Urothelium cell line (cell line): Measurements from ENCODE around the gene COX19.
A peak's percentile ranks its signal among the peaks of the same experiment; 100 is the strongest.

Source experiments
- DNase-seq: peaks from one replicate; pipeline ENCODE4 v3.0.0; 2011; ENCODE audit warnings: low spot score, mixed read lengths
- FAIRE-seq: peaks from 2 replicates; lab custom pipeline; 2011; peaks lifted over from hg19 to GRCh38; lab: Jason Lieb, UNC

COX19 gene, protein sequence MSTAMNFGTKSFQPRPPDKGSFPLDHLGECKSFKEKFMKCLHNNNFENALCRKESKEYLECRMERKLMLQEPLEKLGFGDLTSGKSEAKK

DNA sequence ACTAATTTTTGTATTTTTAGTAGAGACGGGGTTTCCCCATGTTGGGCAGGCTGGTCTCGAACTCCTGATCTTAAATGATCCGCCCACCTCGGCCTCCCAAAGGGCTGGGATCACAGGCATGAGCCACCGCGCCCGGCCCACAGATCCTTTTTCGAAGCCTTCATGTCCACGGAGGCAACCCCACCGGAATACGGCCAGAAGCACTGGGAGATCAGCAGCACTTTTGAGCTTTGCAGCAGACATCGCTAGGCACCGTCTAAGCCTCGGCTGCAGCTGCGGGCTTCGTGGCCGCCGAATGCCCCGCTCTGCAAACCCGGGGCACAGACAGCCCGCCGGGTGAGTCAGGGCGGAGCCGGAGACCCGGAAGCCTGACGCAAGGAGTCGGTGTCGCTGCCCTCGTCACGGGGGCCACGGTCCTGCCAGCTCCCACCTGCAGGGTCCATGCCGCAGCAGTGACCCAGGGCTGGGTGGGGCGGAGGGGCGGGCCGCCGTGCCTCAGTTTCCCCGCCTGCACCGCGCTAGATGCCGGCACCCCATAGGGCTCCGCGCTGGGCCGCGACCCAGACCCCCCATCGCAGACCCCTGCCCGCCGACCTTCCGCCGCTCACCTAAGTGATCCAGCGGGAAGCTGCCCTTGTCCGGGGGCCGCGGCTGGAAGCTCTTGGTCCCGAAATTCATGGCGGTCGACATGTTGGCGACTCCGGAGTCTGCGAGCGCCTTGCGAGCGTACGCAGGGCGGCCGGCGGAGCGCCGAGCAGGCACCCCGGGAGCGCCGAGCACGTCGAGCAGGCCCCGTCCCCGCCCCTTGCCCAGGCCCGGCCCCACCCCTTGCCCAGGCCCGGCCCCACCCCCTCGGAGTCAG, at the start of gene COX19:
Gene COX19 (minus strand): TSS at position 730 of the 862 bp plus-strand sequence. CDS start 40 bp downstream, at position 690.
- FAIRE-seq (no peak), DNase-seq (peak; percentile 98)

DNA sequence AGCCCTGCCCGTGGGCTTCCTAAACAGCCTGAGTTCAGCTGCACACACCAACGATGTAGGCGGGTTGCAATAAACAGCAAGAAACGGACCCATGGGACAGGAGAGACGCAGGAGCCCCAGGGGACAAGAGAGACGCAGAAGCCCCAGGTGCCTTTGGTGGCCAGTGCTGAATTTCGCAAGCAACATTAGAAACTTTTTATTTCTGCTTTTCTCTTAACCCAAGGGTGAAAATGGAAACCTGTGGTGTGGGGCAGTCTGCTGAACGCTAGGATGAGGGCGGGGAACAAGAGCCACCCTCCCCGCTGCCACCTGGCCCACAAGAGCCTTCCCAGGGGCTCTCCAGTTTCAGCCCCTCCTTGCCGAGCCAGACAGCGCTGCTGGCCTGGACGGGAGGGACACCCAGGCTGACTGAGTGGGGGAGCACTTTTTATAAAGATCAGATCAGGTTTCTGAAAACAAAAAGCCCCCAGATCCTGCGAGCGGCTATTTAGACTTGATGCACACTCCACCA, 49.0 kb upstream of the COX19 start:
- DNase-seq (no peak), FAIRE-seq (no peak)

DNA sequence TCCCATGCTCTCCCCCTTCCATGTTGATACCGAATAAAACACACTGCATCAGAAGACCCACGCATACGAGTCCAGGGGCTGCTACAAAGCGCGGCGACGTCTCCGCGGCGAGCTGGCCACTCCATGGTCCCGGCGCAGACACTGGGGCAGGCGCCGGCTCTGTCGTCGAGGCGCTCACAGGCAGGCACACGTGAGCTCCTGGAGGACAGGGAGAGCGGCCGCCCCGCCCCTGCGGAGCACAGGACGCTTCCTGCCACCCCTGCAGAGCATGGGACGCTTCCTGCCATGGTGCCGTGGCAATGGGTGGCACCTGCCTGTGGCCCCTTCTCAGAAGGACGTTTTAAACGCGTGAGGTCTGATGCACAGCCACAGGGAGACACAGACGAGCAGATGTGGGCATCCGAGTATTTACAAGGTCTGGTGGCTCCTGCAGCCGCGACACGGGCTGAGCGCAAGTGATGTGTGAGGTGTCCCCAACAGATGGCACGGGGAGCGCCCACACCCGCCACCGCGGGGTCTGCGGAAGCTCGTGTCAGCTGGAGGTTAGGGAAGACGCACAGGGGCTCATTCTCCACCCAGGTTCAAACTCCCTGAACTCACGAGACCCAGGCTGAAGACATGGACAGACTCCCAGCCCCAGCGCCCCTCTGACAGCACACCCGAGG, 47.6 kb upstream of the COX19 start:
- DNase-seq (no peak), FAIRE-seq (peak; percentile 93)

DNA sequence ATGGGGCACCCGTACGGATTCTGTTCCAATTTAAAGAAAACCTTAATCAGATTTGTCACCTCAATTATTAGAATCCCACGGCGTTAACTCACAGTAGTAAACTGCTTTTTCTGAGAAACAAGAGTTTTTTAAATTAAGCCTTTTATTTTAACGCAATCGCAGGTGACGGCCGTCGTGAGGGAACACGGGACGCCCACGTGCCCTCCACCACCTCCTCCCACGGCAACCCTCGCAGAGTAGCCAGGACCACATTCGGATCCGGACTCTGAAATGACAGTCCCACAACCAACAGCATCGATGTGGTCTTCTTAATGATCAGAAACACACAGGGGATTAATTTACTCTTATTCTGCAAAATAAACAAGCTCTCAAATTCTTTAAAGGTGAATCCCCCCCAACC, 47.0 kb upstream of the COX19 start:
- FAIRE-seq (peak; percentile 30), DNase-seq (no peak)

DNA sequence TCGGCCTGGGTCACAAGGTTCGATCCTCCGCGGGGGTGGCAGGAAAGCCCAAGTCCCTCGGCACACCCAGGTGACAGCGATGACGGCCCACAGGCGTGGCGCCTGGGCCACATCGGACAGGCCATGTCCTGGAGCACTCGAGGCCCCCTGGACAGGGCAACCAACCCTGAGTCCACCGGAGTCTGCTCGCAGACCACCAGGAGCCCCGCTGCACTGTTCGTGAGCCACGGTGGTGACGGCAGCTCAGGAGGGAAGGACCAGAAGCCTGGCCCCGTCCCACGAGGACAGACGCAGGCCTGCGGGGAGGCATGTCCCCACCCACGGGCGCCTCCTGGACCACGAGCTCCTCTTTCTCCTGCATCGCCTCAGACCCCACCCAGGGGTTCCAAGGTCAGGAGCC, 46.6 kb upstream of the COX19 start:
- peak; percentile 90 for FAIRE-seq

DNA sequence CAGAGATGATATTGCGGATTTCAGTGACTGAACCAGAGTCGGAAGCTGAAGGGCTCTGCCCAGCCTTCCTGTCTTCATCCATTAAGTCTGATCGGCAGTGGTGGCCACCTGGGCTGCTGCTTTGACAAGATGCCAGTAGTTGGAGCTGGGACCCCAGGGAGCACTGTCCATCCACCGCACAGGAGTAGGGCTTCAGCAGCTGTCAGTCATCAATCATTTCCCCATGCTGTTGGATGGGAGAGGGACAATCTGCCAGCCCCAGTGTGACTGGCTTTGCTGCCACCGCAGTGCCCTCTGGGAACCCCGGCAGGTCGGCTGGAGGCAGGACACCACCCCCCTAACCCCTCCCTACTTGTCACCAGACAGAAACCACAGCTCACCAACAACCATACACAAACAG, 46.0 kb upstream of the COX19 start:
- peak; percentile 95 for FAIRE-seq
- no peak for DNase-seq

More for the DNA sequence above, 46.6 kb upstream of the COX19 start:
- DNase-seq: no peak

DNA sequence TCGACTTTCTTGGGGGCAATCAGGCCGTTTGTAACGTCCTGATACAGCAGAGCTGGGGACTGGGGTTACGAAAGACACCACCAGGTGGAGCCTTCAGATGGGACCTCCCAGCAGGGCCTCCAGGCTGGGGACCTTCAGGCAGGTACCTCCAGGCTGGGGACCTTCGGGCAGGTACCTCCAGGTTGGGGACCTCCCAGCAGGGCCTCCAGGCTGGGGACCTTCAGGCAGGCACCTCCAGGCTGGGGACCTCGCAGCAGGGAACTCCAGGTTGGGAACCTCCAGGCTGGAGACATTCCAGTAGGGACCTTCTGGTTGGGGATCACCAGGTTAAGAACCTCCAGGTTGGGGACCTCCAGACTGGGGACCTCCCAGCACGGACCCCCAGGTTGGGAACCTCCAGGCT, 45.5 kb upstream of the COX19 start:
- DNase-seq: no peak
- no peak for FAIRE-seq

DNA sequence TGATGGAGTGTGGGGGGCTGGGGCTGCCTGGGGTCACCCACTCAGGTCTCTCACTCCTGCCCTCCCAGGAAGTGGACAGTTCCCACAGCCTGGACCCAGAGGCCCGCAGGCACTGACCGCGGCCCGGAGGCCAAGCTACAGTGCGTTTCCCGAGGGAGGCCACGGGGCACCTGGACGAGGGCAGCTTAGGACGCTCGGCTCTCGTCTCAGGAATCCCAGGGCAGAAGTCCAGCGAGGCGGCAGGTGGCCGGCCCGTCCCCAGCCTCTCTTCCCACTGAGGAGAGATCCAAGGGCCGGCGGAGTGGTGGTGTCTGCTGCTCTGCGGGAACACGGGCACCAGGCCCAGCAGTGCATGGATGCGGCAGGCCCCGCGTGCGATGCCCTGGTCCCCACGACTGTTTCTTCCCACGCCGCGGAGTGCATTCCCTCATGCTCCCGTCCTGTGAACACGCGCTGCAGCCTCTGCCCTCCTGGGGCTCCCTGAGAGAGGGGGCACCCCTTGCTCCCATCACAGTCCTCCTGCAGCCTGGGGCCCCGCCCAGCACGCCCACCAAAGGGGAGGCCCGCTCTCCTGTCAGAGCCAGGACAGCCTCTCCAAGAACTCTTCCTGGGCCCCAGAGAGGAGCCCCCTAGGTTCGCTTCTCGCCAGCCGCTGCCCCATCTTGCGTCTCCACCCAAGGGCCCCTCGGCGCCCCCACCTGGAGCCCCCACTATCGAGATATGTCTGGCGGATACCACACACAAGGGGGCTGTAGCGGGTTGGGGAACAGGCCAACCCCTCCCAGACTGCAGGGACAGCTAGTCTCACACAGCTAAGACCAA, 44.7 kb upstream of the COX19 start:
- DNase-seq (no peak), FAIRE-seq (peak; percentile 76)

DNA sequence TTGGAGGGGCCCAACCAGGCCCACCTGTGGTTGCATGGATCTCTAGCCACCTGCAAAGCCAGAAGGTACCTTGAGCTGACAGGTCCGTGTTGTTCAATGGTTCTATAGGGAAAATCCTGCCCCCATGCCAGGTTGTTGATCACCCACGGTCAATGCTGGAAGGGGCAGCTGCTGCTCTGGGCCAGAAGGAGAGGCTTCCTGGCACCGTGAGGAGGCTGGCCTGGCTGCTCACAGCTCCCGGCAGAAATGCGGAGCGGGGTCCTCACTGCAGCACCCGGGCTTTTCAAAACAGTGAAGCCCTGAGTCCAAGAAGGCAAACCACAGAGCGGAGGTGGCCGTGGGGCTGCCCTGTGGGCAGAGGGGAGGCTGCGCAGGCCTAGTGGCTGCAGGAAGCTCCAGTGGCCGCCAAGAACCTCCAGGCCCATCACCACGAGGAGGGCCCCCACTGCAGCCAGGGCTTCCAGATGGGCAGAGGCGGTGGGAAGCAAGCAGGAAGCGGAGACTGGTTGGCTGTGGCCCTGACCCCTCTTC, 44.0 kb upstream of the COX19 start:
- DNase-seq (no peak), FAIRE-seq (no peak)

DNA sequence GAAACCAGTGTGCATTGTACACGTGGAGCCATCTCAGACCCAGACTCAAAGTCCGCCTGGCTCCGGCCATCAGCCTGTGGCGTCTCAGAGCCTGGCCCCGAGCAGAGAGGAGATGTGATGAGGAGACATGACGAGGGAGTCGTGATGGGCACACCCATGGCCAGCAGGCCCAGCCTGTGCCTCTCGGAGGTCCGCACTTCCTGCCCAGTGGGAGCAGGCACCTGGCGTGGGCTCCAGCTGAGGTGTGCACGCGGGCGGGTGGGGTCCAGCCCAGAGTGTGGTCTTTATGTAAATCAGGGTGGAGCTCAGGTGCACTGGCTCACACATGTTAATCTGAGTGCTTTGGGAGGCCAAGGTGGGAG, 43.0 kb upstream of the COX19 start:
- DNase-seq (no peak), FAIRE-seq (peak; percentile 72)

DNA sequence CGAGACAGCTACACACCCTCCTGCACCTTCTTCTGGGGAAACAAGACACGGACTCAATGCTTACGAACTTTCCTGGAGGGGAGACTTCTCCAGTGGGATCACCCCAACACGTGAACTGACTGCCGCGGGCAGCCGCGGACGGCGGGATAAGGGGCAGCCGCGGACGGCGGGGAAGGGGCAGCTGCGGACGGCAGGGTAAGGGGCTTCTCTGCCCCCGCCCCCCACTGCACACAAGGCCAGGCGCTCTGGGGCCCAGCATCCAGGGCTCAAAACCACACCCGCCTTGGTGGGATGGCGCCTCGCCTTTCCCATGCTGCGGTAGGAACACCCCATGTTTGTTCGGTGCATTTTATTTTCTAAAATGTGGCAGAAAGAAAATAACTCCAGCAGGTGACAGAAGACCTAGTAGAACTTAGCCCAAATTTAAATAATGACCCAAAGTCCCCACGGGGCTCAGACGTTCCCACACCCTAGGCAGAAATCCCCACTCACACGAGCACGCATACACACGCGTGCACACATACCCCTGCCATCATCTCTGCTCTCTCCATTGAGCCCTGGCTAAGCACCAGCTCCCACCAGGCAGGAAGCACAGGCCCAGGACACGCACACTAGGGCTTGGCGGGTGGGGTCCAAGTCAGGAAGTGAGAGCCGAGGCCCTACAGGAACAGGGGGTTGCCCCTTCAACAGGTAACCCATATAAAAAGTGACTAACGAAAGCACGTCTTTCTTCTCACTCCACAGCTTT, 42.4 kb upstream of the COX19 start:
- FAIRE-seq (peak; percentile 87), DNase-seq (no peak)

DNA sequence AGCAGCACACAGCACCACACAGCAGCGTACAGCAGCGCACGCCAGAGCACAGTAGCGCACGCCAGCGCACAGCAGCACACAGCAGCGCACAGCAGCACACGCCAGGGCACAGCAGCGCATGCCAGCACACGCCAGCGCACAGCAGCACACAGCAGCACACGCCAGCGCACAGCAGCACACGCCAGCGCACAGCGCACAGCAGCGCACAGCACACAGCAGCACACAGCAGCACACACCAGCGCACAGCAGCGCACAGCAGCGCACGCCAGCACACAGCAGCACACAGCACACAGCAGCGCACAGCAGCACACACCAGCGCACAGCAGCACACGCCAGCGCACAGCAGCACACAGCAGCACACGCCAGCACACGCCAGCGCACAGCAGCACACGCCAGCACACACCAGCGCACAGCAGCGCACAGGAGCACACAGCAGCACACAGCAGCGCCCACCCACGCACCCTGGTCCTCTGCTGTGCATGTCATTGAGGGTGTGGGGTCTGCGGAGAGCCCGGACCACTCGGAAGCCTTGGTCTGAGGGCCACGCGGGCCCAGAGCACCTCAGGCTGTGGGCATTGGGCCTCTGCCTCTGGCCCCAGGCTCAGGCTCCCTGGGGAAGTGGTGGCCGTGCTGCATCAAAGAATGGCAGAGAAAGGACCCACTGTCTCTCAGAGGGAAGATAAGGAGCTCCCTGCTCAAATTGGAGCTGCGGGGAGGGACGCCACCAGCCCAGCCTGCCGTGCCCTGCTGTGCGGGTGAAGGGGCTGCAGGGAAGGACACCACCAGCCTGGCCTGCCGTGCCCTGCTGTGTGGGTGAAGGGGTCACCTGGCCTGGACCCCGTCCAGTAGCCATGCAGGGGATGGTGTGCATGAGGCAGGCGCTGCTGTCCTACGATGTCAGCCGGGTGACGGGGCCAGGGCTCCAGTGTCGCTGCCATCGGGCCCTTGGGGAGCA, 41.5 kb upstream of the COX19 start:
- FAIRE-seq (peak; percentile 99), DNase-seq (no peak)

DNA sequence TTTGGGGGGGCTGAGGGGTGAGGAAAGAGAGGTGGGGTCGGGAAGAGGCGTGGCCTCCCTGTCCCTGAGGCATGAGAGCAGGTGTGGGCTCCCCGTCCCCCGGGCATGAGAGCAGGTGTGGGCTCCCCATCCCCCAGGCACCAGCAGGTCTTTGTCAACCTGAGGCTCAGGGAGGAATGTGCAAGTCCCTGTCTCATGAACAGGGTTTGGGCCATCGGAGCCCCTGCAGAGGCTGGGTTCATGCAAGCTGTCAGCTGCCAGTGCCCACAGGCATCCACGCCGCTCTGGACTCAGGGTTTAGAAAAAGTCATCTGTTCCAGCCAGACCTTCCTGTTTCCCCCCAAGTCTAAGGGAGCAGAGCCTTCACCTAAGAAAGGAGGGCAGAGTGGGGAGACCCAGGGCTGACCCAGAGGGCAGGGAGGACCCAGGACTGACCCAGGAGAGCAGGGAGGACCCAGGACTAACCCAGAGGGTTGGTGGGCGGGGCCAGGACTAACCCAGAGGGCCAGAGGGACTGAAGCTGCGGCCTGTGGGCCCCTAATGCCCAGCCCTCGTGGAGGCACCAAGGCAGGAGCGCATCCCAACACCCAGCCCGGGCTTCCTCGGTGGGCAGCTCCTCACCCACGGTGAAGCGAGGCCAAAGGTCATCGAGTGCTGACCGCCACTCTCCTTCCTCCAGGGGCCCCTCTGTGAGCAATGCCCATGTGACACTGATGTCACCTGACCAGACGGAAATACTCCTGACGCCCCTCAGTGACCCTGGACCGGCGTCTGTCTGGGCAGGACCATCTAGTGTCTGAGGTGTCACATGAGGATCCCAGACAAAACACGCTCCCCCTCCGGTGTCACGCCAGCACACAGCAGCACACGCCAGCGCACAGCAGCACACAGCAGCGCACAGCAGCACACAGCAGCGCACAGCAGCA, 40.1 kb upstream of the COX19 start:
- no peak for DNase-seq
- no peak for FAIRE-seq

DNA sequence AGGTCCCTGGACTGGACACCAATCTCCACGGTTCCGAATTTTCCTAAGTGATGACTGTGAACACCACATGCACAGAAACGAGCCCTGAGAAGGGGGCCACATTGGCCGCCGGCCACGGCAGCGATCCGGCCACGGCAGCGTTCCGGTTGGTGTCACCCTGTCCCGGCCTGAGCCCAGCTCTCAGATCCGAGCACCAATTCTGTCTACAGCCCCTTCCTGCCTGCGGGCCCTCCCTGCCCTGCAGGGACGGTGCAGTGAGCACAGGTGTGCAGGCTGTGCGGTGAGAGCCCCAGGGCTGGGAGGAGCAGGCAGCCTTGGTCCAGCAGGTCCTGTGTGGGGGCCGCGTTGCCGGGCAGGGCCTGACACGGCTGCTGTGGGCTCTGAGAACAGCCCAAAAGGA, 39.3 kb upstream of the COX19 start:
- FAIRE-seq: no peak
- no peak for DNase-seq

DNA sequence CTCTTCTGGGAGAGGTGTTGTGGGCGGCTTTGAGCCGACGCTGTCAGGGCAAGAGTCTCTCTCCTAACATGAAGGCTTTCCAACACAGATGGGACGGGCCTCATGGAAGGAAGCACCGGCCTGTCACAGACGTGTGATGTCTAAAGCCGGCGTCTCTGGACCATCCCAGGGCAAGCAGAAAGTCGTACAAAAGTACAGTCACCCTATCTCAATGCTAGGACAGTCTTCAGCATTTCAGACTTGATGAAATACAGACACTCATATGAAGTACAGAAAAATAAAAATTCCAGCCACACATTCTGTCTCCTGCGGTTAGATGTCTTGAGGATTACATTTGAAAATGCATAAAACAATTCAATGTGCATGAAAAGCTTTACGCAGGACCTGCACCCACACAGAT, 38.2 kb upstream of the COX19 start:
- DNase-seq (no peak), FAIRE-seq (peak; percentile 32)

DNA sequence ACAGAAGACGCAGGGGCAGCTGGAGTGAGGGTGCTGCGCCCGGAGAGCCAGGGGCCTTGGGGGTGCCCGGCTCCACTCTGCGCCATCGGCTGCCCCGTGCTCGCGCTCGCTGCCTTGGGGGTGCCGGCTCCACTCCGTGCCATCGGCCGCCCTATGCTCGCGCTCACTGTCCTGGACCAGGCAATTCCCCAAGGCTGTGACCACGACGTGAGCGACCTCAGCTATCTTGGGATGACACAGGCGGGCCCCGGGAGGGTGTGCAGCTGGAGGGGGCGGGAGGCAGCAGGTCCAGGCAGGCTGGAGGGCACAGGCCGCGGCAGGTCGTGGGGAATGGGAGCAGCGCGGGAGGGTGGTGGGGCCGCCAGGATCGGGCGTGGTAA, 37.4 kb upstream of the COX19 start:
- DNase-seq (no peak), FAIRE-seq (peak; percentile 94)

DNA sequence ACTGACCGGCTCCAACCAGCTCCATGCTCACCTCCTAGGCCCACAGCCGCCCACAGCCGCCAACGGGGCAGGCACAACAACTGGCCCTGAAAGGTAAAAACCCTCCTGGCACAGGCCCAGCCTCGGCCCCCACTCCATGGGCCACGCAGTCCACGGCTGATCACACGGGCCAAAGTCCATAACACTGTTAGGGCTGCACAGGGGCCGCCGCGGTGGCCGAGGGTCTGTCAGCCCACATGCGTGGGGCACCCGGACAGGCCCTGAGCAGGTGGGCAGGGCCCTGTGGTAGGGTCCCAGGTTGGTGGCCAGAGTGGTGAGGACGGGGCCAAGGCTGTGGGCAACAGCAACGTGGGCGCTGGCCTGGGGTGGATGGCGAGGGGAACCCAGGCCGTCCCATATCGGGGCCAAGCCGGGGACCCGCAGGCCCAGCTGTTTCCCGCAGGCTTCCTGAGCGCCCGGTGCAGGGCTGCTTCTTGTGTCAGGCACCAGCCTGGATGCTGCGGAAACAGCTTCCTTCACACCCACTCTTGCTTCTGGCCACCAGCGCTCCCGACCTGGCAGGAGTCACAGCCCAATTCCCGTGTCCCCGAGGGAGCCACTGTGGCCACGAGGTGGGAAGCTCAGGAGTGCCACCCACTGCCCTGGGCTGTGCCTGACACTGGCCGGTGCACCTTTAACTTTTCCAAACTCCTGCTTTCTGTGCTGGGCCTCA, 36.8 kb upstream of the COX19 start:
- DNase-seq (no peak), FAIRE-seq (peak; percentile 17)
